HepG2 (cell line): Measurements from ENCODE around the gene MEGF10.

ENCODE experiments used
- AGO2 ChIP-seq: fragments of 200-400 bp; formaldehyde crosslinking; optimal IDR thresholded peaks from 2 replicates; pipeline ENCODE3; 2017; ENCODE audit warnings: mild to moderate bottlenecking, low read depth, low read length, moderate library complexity
- CBX2 ChIP-seq, 2 experiments: fragments of 200-600 bp in 1 of 2; sonication (generic); formaldehyde crosslinking in 1 of 2; IDR thresholded peaks; 2 replicates each; pipeline versions ENCODE4 v1.7.0 to v1.8.1; 2018 to 2022; ENCODE audit warnings: low read depth in 2 of 2, low read length in 1 of 2, mild to moderate bottlenecking in 1 of 2, missing genetic modification reagents in 1 of 2
- CTCF ChIP-seq: sonication (generic); formaldehyde crosslinking; IDR thresholded peaks from 2 replicates; pipeline ENCODE4 v1.5.0; 2020; ENCODE audit warnings: mild to moderate bottlenecking, missing genetic modification reagents, moderate library complexity
- JUND ChIP-seq: sonication (generic); formaldehyde crosslinking; IDR thresholded peaks from 2 replicates; pipeline ENCODE4 v1.8.0; 2022; ENCODE audit warnings: mild to moderate bottlenecking, missing genetic modification reagents
- NFE2L2 ChIP-seq: fragments of 150-350 bp; IDR thresholded peaks from 2 replicates; pipeline ENCODE4 v1.6.1; 2014; ENCODE audit warnings: low read length
- SMC3 ChIP-seq: IDR thresholded peaks from 2 replicates; pipeline ENCODE4 v1.6.1; 2011; ENCODE audit warnings: low read length, improper control_type of control experiment
- SNRNP70 ChIP-seq: fragments of 200-400 bp; formaldehyde crosslinking; IDR thresholded peaks from 2 replicates; pipeline ENCODE4 v1.6.1; 2017; ENCODE audit warnings: mild to moderate bottlenecking, low read depth, low read length, moderate library complexity
- SP2 ChIP-seq: sonication (generic); formaldehyde crosslinking; IDR thresholded peaks from 2 replicates; pipeline ENCODE4 v1.5.1; 2020; ENCODE audit warnings: mild to moderate bottlenecking, missing genetic modification reagents
- TARDBP ChIP-seq: sonication (generic); formaldehyde crosslinking; IDR thresholded peaks from 2 replicates; pipeline ENCODE4 v1.8.0; 2022; ENCODE audit warnings: mild to moderate bottlenecking, missing genetic modification reagents
- U2AF1 ChIP-seq: fragments of 200-400 bp; formaldehyde crosslinking; optimal IDR thresholded peaks from 2 replicates; pipeline ENCODE3; 2017; ENCODE audit warnings: mild to moderate bottlenecking, low read depth, low read length
- ZNF263 ChIP-seq: sonication (generic); formaldehyde crosslinking; IDR thresholded peaks from 2 replicates; pipeline ENCODE4 v1.4.0; 2020; ENCODE audit warnings: missing genetic modification reagents
- ZNF350 ChIP-seq: sonication (generic); formaldehyde crosslinking; IDR thresholded peaks from 2 replicates; pipeline ENCODE4 v1.4.0; 2020; ENCODE audit warnings: mild to moderate bottlenecking, low read depth, missing genetic modification reagents, borderline replicate concordance
- ZNF577 ChIP-seq: sonication (generic); formaldehyde crosslinking; IDR thresholded peaks from 2 replicates; pipeline ENCODE4 v1.4.0; 2020; ENCODE audit warnings: mild to moderate bottlenecking, low read depth, missing genetic modification reagents, borderline replicate concordance
- TF ChIP-seq, protein P1 (sequence below), 2 experiments: sonication (generic) in 1 of 2; formaldehyde crosslinking in 1 of 2; IDR thresholded peaks; 2 replicates each; pipeline versions ENCODE4 v1.6.1 to v1.9.0; 2014 to 2022; ENCODE audit warnings: antibody characterized with exemption in 1 of 2, borderline replicate concordance in 1 of 2, inconsistent platforms in 1 of 2, low read depth in 1 of 2, missing genetic modification reagents in 1 of 2

DNA sequence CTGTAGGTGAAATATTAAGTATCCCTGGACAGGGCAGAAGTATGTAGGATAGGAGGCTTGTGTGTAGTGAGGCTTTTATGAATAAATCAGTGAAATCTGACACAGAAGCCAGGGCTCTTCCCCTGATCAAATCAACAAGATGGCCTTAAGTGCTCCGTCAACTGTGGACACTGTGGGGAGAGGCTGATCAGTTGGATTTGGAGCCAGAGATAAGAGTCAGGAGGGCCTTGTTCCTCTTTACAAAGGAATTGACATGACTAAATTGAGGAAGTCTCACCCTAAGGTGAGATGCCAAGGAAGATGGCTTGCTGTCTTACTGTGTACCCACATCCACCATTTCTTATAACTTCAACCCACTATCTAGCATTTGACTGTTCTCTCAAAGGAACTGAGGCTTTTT lies 135.3 kb downstream of the MEGF10 start:
- TF ChIP-seq CTCF (CRISPR knock-in tag) (no peak), U2AF1 (no peak), SNRNP70 (no peak), TARDBP (CRISPR knock-in tag) (no peak), SP2 (CRISPR knock-in tag) (no peak), ZNF263 (no peak), SMC3 (no peak), ZNF350 (no peak), JUND (no peak), ZNF577 (CRISPR knock-in tag) (no peak), NFE2L2 (no peak), AGO2 (no peak), CBX2 (IDR thresholded peaks at IDR 0.05; ENCODE audit: low read depth, low read length) (no peak), CBX2 (CRISPR knock-in tag; IDR thresholded peaks at IDR 0.05; ENCODE audit: low read depth) (no peak)
- TF ChIP-seq, protein P1, sequence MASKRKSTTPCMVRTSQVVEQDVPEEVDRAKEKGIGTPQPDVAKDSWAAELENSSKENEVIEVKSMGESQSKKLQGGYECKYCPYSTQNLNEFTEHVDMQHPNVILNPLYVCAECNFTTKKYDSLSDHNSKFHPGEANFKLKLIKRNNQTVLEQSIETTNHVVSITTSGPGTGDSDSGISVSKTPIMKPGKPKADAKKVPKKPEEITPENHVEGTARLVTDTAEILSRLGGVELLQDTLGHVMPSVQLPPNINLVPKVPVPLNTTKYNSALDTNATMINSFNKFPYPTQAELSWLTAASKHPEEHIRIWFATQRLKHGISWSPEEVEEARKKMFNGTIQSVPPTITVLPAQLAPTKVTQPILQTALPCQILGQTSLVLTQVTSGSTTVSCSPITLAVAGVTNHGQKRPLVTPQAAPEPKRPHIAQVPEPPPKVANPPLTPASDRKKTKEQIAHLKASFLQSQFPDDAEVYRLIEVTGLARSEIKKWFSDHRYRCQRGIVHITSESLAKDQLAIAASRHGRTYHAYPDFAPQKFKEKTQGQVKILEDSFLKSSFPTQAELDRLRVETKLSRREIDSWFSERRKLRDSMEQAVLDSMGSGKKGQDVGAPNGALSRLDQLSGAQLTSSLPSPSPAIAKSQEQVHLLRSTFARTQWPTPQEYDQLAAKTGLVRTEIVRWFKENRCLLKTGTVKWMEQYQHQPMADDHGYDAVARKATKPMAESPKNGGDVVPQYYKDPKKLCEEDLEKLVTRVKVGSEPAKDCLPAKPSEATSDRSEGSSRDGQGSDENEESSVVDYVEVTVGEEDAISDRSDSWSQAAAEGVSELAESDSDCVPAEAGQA (IDR thresholded peaks at IDR 0.05; ENCODE audit: low read depth): no peak
- TF ChIP-seq, protein P1 (CRISPR knock-in tag; IDR thresholded peaks at IDR 0.05; ENCODE audit: borderline replicate concordance): no peak
